ENCODE results near the gene RWDD2A. TPM values are rescaled to one million over a fixed set of nuclear protein-coding genes. Genes with fewer than 3 reads are reported as not detected.

Gene RWDD2A
- total and polyA plus RNA-seq, 9 donors, result 2.8 to 5.3 (median 4.4) TPM

DNA sequence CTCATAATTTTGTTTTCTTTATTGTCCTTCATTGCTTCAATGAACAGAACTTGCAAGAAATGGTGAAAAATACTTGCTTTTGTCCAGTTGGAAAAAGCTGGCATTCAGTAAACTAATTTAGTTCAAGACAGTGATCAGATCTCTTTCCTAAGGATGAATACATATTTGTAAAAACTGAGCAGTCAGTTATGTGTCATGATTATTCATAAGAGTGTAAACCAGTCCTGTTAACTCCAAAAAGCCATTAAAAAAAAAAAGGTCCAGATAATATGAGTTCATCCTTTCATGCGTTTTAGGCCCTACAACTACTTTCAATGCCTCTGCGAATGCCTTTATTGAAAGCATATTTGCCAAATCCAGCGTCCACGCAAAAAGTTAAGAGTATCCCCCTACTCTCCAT is 701 bp upstream of the RWDD2A start:
- intact Hi-C loops (cut with DNase I), result loop anchor here in 2 of 4 donors (5.0 to 10.0 kb wide), 2 partner anchors 118 to 125 kb away; partner anchors contain the start of genes DOP1A (in 1 of the 2) and UBE3D (in 1 of the 2)
- Histone ChIP-seq H3K9me3 (no peaks in the 10 kb centered on the region), H3K27ac (peak overlapping the region in 1 of 2 donors; percentile 64), H3K36me3 (no peaks in the 10 kb centered on the region), H3K4me1 (ENCODE audit: insufficient read depth) (peaks cover 5% of the 10 kb centered on the region), H3K4me3 (peak overlapping the region; percentile 97), H3K27me3 (no peaks in the 10 kb centered on the region)
- no peak for DNase-seq
- WGBS, 3 donors, result 0% methylated on average over 4 of the region's 4 CpGs
- TF ChIP-seq EP300 (IDR thresholded peaks at IDR 0.05) (no peak), POLR2A (IDR thresholded peaks at IDR 0.05) (no peak)
- TF ChIP-seq, protein P1, sequence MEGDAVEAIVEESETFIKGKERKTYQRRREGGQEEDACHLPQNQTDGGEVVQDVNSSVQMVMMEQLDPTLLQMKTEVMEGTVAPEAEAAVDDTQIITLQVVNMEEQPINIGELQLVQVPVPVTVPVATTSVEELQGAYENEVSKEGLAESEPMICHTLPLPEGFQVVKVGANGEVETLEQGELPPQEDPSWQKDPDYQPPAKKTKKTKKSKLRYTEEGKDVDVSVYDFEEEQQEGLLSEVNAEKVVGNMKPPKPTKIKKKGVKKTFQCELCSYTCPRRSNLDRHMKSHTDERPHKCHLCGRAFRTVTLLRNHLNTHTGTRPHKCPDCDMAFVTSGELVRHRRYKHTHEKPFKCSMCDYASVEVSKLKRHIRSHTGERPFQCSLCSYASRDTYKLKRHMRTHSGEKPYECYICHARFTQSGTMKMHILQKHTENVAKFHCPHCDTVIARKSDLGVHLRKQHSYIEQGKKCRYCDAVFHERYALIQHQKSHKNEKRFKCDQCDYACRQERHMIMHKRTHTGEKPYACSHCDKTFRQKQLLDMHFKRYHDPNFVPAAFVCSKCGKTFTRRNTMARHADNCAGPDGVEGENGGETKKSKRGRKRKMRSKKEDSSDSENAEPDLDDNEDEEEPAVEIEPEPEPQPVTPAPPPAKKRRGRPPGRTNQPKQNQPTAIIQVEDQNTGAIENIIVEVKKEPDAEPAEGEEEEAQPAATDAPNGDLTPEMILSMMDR (IDR thresholded peaks at IDR 0.05), result no peak

DNA sequence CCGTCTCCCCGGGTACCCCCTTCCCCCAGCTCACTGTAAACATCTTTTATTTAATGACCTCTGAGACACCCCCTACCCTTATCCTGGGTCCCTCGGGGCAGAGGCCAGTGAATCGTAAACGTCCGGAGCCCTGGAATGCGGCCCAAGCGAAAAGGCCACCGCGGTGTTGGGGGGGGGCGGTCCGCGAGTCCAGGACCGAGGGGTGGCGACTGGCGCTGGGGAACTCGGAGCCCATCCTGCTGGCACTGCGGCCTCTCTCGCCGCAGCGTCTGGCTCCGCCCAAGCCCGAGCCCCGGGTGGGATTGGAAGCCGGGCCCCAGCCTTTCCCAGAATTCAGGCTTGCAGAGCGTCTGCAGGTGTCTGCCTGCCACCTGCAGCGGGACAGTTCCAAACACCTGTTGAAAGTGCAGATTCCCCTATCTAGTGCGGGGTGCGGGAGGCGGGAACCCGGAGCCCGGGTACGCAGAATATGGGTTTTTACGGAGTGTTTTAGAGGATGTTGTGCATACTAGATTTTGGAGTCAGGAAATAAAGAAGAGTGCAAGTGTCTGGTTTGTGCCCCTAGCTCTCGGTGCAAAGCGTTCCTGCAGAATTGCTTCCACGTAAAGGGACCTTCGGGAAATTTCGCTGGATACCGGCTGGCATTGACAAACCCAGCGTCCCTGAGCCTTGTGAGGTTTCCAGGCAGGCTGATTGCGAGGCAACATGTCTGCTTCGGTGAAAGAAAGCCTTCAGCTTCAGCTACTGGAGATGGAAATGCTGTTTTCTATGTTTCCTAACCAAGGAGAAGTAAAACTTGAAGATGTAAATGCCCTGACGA is 800 bp downstream of the RWDD2A start:
- DNase-seq, result peak; percentile 43 to 69 (median 66)
- Histone ChIP-seq H3K4me1 (ENCODE audit: insufficient read depth) (peaks cover 5% of the 10 kb centered on the region), H3K9me3 (no peaks in the 10 kb centered on the region), H3K36me3 (no peaks in the 10 kb centered on the region), H3K27ac (peak overlapping the region; percentile 64 to 69), H3K27me3 (no peaks in the 10 kb centered on the region), H3K4me3 (peak overlapping the region; percentile 97)
- 1 to 2% (median 2%) methylated on average over 43 to 44 of the region's 44 CpGs for WGBS, 3 donors
- TF ChIP-seq EP300 (IDR thresholded peaks at IDR 0.05), result no peak
- TF ChIP-seq, protein P1 (IDR thresholded peaks at IDR 0.05), result no peak
- no peak for TF ChIP-seq POLR2A (IDR thresholded peaks at IDR 0.05)
- intact Hi-C loops (cut with DNase I), result loop anchor here in 2 of 4 donors (5.0 to 10.0 kb wide), 2 partner anchors 119 to 127 kb away; partner anchors contain the start of genes DOP1A (in 1 of the 2) and UBE3D (in 1 of the 2)

DNA sequence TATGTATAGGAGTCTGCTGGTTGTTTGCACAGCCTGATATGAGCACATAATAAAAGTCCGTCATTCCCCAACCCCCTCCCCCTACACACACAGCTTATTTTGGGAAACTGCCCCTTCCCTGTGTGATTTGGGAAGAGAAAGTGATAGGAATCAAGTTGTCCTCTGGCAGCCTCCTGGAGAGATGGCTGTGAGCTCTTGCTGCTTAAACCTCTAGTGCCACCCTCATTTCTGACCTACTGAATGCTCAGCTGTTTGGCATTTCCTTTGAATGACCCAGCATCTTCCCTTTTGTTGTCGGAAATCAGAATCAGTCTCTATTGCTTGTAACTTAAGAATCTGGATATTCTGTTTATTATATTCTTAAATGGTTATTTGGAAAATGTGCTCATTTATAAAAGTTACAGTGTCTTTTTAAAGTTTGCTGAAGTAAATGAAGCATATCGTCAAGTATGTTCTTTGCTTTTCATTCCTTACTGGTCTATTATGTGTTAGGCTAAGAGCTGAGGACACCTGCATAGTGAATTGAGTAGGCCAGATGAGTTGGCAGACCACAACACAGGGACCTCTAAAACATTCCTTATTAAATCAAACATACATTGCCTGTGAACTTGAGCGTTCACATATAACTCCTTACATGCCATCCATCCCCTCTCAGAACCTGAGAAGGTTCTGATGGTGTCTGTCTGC is 5.5 kb downstream of the RWDD2A start:
- WGBS, 3 donors, result 88 to 92% (median 89%) methylated on average over 4 of the region's 4 CpGs
- TF ChIP-seq, protein P1 (IDR thresholded peaks at IDR 0.05), result no peak
- TF ChIP-seq POLR2A (IDR thresholded peaks at IDR 0.05) (no peak), EP300 (IDR thresholded peaks at IDR 0.05) (no peak)
- H3K9me3 ChIP-seq, result no peaks in the 10 kb centered on the region
- intact Hi-C loops (cut with DNase I), result loop anchor here in 1 of 4 donors (10.0 kb wide), 1 partner anchor 124 kb away; no protein-coding TSS in a partner anchor
- H3K27ac ChIP-seq, result no peak overlapping the region
- no peaks in the 10 kb centered on the region for H3K4me1 ChIP-seq (ENCODE audit: insufficient read depth)
- no peaks in the 10 kb centered on the region for H3K27me3 ChIP-seq
- no peak overlapping the region for H3K4me3 ChIP-seq
- no peak for DNase-seq
- H3K36me3 ChIP-seq, result no peaks in the 10 kb centered on the region

DNA sequence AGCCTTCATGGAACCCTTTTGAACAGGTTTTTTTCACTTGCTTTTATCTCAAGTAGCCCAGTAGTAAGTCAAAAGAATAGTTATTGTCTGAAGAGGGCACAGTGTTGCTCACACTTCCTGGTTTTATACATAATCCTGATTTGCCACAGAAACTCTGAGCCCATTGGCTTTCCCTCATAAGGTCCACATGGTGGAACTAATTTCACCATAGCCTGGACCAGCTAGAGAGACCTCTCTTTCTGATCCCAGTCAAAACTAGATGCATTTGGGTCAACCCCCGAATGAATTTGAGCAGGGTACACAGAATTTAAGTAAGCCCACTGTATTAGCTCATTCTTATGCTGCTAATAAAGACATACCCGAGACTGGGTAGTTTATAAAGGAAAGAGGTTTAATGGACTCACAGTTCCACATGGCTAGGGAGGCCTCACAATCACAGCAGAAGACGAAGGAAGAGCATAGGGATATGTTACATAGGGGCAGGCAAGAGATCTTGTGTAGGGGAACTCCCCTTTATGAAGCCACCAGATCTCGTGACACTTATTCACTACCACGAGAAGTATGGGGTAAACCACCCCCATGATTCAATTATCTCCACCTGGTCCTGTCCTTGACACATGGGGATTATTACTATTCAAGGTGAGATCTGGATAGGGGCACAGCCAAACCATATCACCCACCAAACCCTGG is 6.2 kb downstream of the RWDD2A start:
- no peak for DNase-seq
- Histone ChIP-seq H3K27me3 (no peaks in the 10 kb centered on the region), H3K9me3 (no peaks in the 10 kb centered on the region), H3K4me3 (no peak overlapping the region), H3K4me1 (ENCODE audit: insufficient read depth) (no peaks in the 10 kb centered on the region), H3K27ac (no peak overlapping the region), H3K36me3 (no peaks in the 10 kb centered on the region)
- 92 to 95% (median 93%) methylated on average over 5 of the region's 5 CpGs for WGBS, 3 donors
- TF ChIP-seq, protein P1 (IDR thresholded peaks at IDR 0.05), result no peak
- TF ChIP-seq POLR2A (IDR thresholded peaks at IDR 0.05) (no peak), EP300 (IDR thresholded peaks at IDR 0.05) (no peak)
- intact Hi-C loops (cut with DNase I), result loop anchor here in 1 of 4 donors (10.0 kb wide), 1 partner anchor 125 kb away; no protein-coding TSS in a partner anchor

Measured in ovary (tissue), 9 donors.